ENCODE results near the gene SLC5A4. TPM values are rescaled to one million over a fixed set of nuclear protein-coding genes. Genes with fewer than 3 reads are reported as not detected.

SLC5A4 gene
- total RNA-seq, 1 experiment from 2014 or later = 0.04 TPM

- no peak for DNase-seq (ENCODE audit: low spot score)
Observed at GRCh38 chr22:32232191-32232830, 22.8 kb downstream of the SLC5A4 start.

- no peak for DNase-seq (ENCODE audit: low spot score)
Observed at GRCh38 chr22:32226326-32227104, 28.6 kb downstream of the SLC5A4 start.

DNA sequence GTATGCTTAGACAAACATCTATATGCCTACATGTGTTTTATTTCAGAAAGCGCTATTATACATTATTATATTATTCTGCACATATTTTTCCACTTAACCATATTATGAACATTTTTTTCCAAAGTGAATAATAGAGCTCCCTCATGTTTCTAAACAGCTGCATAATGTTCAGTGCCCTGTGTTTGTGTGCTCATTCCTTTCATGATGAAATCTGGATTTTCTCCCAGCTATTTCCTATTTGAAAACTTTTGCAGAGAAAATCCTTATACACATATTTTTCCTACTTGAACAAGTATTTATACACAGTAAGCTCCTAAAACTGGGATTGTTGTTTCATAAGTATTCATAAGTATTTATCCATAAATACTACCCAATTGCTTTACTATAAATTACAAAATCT lies 32.2 kb downstream of the SLC5A4 start:
- DNase-seq (ENCODE audit: low spot score) = no peak

- DNase-seq (ENCODE audit: low spot score) = no peak
Observed at GRCh38 chr22:32219026-32219425, 36.1 kb downstream of the SLC5A4 start.

GRCh38 chr22:32218470-32218869 lies 36.7 kb downstream of the SLC5A4 start:
- no peak for DNase-seq (ENCODE audit: low spot score)

DNA sequence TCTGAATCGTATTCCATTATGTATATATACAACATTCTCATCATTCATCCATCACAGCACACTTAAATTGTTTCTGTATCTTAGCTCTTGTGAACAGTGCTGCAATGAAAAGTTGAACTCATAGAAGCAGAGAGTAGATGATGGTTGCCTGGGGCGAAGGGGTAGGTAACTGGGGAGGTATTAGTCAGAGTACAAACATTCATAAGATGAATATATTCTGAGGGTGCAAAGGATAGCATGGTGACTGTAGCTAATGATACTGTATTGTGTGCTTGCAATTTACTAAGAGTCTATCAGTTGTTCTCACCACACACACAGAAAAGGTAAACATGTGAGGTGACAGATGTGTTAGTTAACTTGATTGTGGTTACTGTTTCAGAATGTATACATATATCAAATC lies 37.7 kb downstream of the SLC5A4 start:
- no peak for DNase-seq (ENCODE audit: low spot score)

DNA sequence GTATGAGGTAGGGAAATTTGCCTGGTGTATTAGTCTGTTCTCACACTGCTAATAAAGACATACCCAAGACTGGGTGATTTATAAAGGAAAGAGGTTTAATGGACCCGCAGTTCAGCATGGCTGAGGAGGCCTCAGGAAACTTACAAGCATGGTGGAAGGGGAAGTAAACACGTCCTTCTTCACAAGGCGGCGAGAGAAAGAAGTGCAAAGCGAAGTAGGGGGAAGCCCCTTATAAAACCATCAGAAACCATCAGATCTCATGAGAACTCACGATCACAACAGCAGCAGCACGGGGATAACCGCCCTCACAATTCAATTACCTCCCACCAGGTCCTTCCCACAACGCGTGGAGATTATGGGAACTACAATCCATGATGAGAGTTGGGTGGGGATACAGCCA lies 38.2 kb downstream of the SLC5A4 start:
- DNase-seq (ENCODE audit: low spot score) = no peak

- DNase-seq (ENCODE audit: low spot score) = no peak
Observed at GRCh38 chr22:32211011-32211410, 44.1 kb downstream of the SLC5A4 start.

DNA sequence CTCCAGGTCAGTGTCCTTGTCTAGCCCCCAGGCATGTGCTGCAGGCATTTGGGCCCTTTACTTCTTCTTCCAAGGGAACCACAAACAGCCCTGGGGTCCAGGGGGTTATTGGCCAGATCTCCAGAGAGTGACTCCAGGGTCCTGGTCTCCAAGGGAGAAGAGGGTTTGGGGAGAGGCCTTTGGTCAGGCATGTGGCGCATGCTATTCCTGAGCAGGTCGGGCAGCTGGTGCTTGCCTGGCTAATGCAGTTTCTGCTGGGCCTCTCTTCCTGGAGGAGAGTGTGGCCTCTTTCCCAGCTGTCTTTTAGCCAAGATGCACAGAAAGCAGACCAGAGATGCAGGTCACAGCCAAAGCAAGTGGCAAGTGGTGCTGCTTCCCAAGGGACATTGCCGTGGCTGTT lies 46.5 kb downstream of the SLC5A4 start:
- no peak for DNase-seq (ENCODE audit: low spot score)

DNA sequence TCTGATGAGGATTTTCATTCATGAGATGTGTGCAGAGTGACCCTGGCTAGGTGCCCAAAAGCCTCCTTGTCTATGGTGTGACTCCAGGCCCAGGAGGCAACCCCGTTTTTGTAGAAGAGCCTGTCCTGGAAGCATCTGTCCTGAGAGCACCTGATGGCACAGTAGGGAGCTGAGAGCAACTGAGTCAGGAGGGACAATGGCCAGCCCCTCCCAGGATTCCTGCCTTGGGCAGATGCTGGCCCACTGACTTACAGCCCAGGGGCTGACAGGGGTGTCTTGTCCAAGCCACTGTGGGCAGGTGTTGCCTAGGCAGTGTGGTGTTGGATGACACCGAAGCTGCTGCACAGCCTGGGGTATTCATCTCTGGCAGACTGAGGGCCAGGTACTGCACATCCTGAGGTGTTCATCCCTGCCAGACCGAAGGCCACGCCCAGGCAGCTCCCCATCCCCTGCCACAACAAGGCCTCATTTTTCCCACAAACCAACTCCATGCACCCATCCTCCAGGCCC lies 47.1 kb downstream of the SLC5A4 start:
- no peak for DNase-seq (ENCODE audit: low spot score)

DNA sequence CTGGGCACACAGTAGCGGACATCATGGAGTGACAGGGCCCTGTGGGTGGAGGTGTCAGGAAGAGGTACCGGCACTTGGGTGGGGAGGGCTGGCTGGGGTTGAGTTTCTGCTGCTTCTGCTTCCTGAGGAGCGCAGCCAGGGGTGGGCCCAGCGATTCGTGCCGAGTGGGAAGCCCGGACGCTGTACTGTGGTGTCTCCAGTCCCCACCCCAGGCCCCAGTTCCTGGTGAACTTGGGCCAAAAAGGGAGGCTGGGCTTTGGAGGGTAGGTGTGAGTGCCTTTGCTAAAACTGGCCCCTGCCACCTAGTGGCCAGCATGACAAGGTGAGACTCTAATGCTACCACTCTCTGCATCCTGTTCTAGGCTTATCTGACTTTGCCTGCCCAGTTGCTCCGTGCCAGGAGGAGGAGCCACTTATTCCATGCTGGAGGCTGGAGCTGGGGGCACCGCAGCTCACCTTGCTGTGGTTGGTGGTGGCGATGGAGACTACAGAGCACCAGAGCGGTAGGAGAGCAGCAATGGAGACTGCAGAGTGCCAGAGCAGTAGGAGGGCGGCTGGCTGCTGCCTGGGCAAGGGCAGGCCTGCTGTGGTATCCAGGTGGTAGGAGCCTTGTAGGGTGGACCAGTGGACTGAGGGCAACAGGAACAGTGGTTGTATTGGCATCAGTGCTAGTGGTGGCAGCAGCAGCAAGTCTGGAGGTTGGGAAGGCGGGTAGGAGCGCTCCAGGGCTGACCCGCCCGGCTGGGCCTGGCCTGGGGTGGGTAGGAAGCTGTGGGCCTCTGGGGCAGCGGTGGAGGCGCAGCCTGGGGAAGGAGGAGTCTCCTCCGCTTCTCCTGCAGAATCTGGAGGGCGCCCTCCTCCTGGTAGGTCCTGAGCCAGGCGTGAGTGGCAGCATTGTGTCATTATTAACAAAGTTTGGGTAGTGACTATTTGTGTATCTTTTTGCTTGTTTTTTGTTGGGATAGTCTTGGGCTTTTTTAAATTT lies 48.1 kb downstream of the SLC5A4 start:
- DNase-seq (ENCODE audit: low spot score) = peak; percentile 47

DNA sequence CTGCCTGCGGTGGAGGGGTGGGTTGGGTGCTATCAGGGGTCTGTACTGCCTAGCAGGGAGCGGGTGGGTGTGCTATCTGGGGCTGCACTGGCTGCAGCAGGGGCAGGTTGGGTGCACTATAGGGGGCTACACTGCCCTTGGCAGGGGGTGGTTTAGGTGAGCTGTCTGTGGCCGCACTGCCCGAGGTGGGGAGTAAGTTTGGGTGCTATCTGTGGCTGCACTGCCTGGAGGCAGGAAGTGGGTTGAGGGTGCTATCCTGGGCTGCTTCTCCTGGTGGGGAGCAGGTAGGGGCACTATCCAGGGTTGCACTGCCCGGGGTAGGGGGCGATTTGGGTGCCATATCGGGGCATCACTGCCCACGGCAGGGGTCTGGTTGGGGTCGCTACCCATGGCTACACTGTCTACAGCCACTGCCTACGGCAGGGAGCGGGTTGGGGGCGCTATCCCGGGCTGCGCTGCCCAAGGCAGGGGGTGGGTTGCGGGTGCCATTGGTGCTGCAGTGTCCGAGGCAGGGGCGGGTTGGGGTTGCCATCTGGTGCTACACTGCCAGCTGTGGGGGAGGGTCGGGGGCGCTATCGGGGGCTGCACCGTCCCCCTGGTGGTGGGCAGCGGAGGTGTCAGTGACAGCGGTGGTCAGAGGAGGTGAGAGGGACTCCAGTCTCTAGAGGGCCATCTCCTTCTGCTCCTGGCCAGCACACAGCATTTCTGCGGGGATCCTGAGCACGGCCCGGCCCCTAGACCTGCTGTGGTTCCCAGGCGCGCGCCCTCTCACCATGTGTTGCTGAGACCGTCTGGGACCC lies 49.0 kb downstream of the SLC5A4 start:
- no peak for DNase-seq (ENCODE audit: low spot score)

DNA sequence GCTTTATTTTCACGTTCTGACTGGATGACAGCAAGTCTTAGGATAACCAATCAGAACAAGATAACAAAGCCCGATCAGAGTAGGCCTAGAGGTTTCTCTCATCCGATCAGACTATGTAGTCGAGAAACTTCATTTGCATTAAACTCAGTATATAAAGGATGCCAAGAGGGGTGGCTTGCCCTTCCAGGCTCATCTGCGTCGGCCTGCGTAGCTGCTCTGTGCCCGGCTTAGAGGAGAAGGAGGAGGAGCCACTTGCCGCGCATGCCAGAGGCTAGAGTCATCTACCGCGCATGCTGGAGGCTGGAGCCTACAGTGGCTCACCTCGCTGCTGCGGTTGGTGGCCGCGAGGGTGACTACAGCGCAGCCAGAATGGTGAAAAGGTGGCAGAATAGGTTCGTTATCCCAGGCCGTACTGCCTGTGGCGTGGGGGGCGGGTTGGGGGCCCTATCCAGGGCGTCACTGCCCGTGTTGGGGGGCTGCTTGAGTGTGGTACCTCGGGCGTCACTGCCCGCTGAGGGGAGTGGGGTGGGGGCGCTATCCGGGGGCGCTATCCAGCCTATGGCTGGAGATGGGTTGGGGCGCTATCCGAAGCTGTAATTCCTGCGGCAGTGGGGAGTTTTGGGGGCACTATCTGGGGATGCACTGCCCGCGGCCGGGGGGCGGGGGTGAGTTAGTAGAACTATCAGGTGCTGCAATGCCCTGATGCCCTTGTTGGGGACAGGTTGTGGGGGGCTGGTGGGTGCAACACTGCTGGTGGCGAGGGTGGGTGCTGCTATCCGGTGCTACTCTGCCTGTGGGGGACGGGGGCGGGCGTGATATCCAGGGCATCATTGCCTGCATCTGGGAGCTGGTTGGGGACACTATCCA lies 50.1 kb downstream of the SLC5A4 start, which contains the start of gene RFPL2:
Gene RFPL2 (minus strand): TSS at position 218 of the 867 bp plus-strand sequence. CDS start 2,622 bp downstream, outside the sequence.
- DNase-seq (ENCODE audit: low spot score) = peak; percentile 55

- DNase-seq (ENCODE audit: low spot score) = no peak
Observed at GRCh38 chr22:32204040-32204855, 50.9 kb downstream of the SLC5A4 start.

DNA sequence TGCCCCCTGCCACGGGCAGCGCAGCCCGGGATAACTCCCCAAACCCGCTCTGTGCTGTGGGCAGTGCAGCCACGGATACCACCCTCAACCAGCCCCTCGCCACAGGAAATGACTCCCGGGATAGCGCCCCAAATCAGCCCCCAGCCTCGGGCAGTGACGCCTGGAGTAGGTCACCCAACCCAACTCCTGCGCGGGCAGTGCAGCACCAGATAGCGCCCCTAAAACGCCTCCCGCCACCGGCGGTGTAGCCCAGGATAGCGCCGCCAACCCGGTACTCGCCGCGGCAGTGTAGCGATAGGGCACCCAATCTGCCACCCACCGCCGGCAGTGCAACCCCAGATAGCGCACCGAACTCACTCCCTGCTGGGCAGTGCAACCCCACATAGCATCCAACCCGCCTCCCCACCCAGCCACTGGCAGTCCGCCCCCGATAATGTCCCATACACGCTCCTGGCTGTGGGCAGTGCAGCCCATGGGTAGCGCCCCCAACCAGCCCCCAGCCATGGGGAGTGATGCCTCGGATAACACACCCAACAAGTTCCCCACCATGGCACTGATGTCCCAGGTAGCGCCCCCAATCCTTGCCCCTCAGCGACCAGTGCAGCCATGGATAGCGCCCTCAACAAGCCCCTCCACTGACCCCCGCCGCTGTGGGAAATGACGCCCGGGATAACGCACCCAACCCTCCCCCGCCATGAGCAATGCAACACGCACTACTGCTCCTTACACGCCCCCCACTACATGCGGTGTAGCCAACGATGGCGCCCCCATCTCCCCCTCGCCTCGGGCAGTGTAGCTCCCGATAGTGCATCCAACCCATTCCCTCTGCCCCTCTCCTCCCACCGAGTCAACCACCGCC lies 51.7 kb downstream of the SLC5A4 start:
- no peak for DNase-seq (ENCODE audit: low spot score)

DNA sequence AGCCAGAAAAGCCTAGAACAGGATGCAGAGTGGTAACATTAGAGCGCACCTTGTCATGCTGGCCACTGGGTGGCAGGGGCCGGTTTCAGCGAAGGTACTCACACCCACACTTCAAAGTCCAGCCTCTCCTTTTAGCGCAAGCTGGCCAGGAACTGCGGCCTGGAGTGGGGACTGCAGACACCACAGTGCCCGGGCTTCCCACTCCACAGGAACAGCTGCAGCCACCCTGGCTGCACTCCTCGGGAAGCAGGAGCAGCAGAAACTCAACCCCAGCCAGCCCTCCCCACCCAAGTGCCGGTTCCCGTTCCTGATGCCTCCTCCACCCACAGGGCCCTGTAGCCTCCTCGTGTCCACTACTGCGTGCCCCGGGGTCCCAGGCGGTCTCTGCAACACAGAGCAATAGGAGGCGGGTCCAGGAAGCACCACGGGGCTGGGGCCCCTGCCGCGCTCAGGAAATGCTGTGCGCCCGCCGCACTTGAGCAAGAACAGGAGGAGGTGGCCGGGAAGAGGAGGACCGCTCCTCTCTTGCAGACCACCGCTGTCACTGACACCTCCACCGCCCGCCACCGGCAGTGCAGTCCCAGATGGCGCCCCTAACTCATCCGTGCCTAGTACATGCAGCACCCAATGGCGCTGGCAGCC lies 52.5 kb downstream of the SLC5A4 start:
- peak; percentile 46 for DNase-seq (ENCODE audit: low spot score)

- no peak for DNase-seq (ENCODE audit: low spot score)
Observed at GRCh38 chr22:32202161-32202538, 53.0 kb downstream of the SLC5A4 start.

GRCh38 chr22:32200752-32201151 lies 54.4 kb downstream of the SLC5A4 start:
- no peak for DNase-seq (ENCODE audit: low spot score)
